HG03442 (cell line): ENCODE measurements around the gene RPL12.

Experiments used
- ATAC-seq: cut with Tn5 transposase; IDR thresholded peaks from one replicate; pipeline ENCODE4 v1.9.1; 2021; ENCODE audit warnings: mild to moderate bottlenecking, moderate library complexity; ENCODE audit not compliant: unreplicated experiment

Gene RPL12

DNA sequence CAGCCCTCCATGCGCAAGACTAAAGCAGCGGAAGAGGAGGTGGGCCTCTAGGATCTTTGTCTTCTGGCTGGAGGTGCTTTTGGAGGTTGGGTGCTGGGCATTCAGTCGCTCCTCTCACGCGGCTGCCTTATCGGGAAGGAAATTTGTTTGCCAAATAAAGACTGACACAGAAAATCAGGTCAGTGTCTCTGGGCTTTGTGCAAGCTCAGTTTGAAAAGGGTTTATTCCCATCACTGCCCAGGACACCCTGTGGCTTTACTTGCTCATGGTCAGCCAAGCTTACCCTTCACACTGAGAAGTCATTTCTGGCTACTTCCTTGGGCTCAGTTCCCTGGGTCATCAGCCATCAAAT is 43.7 kb downstream of the RPL12 start:
- no peak for ATAC-seq

- no peak for ATAC-seq
These were observed 44.3 kb downstream of the RPL12 start for GRCh38 chr9:127406799-127407491.

GRCh38 chr9:127405344-127406125 is 45.7 kb downstream of the RPL12 start:
- no peak for ATAC-seq

DNA sequence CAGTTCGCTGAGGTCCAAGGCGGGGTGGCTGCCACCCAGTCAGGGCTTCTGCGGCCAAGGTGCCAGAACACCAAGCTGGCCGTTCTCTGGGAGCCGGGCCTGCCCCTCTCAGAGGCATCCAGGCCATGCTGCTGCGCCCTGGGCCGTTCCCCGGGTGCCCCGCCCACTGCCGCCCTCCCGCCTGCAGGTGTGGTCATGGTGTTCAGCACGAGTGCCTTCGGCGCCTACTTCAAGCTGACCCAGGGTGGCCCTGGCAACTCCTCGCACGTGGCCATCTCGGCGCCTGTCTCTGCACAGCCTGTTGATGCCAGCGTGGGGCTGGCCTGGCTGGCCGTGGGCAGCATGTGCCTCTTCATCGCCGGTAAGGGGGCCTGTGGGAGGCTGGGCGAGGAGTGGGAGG is 46.6 kb downstream of the RPL12 start:
- no peak for ATAC-seq

GRCh38 chr9:127403507-127404192 is 47.6 kb downstream of the RPL12 start:
- no peak for ATAC-seq

- ATAC-seq = no peak
These were observed 48.7 kb downstream of the RPL12 start for GRCh38 chr9:127402401-127403090.

GRCh38 chr9:127399736-127400269 is 51.4 kb downstream of the RPL12 start:
- no peak for ATAC-seq

- no peak for ATAC-seq
These were observed 52.3 kb downstream of the RPL12 start for GRCh38 chr9:127398715-127399400.

GRCh38 chr9:127398275-127398647 is 52.9 kb downstream of the RPL12 start:
- no peak for ATAC-seq
